SU-DHL-6 (cell line): ENCODE data around the gene TOMM40L.

Experiments used
- H2AFZ ChIP-seq: fragments of 200-600 bp; sonication (generic); 2 replicates; pipeline ENCODE4 v1.6.1; 2014; ENCODE audit warnings: low read depth, mild to moderate bottlenecking, moderate library complexity, mixed read lengths, antibody characterized with exemption, low read length; ENCODE audit not compliant: severe bottlenecking
- H3F3A ChIP-seq: fragments of 200-600 bp; shearing (Covaris generic); 2 replicates; pipeline ENCODE4 v1.6.0; 2016; ENCODE audit warnings: antibody characterized with exemption, mild to moderate bottlenecking; ENCODE audit not compliant: insufficient read depth
- H3K27ac ChIP-seq: fragments of 200-600 bp; sonication (generic); 2 replicates; pipeline ENCODE4 v1.5.1; 2016; ENCODE audit warnings: low read depth, mild to moderate bottlenecking, low read length, moderate library complexity, mixed read lengths
- H3K27me3 ChIP-seq: fragments of 200-600 bp; sonication (generic), shearing (Covaris generic); 2 replicates; pipeline ENCODE4 v1.6.0; 2014; ENCODE audit warnings: mild to moderate bottlenecking, low read length
- H3K36me3 ChIP-seq: fragments of 200-600 bp; sonication (generic); 2 replicates; pipeline ENCODE4 v1.6.1; 2014; ENCODE audit warnings: mild to moderate bottlenecking, low read length, mixed read lengths
- H3K4me2 ChIP-seq: fragments of 300-600, 200-600 bp; shearing (Covaris generic), sonication (generic); 2 replicates; pipeline ENCODE4 v1.6.0; 2014; ENCODE audit warnings: low read length, low read depth, mild to moderate bottlenecking; ENCODE audit not compliant: poor library complexity, severe bottlenecking
- H3K4me3 ChIP-seq: fragments of 200-600 bp; sonication (generic); 2 replicates; pipeline ENCODE4 v1.5.1; 2014; ENCODE audit warnings: antibody characterized with exemption, low read length, mild to moderate bottlenecking, mixed read lengths; ENCODE audit not compliant: insufficient read depth, poor library complexity, severe bottlenecking
- H3K79me2 ChIP-seq: fragments of 200-600 bp; sonication (generic); 2 replicates; pipeline ENCODE4 v1.6.1; 2014; ENCODE audit warnings: mild to moderate bottlenecking, low read length, moderate library complexity; ENCODE audit not compliant: insufficient read depth
- H3K9ac ChIP-seq: fragments of 200-600 bp; sonication (generic); 2 replicates; pipeline ENCODE4 v1.7.0; 2014; ENCODE audit warnings: mild to moderate bottlenecking, low read length
- H3K9me2 ChIP-seq: fragments of 200-600 bp; sonication (generic); replicated peaks from 2 replicates; pipeline ENCODE4 v1.6.1; 2014; ENCODE audit warnings: low read length; ENCODE audit not compliant: insufficient read depth
- H3K9me3 ChIP-seq: fragments of 200-600 bp; sonication (generic); 2 replicates; pipeline ENCODE4 v1.6.1; 2014; ENCODE audit warnings: low read length, mixed read lengths; ENCODE audit not compliant: insufficient read depth
- H4K20me1 ChIP-seq: fragments of 200-600 bp; sonication (generic); 2 replicates; pipeline ENCODE4 v1.6.1; 2014; ENCODE audit warnings: low read depth, mild to moderate bottlenecking, antibody characterized with exemption, low read length, moderate library complexity, mixed read lengths
- EZH2phosphoT487 ChIP-seq: fragments of 200-600 bp; sonication (generic), shearing (Covaris generic); conservative IDR thresholded peaks from 2 replicates; pipeline ENCODE4 v1.6.1; 2018; ENCODE audit warnings: mild to moderate bottlenecking, antibody characterized with exemption, low read length, moderate library complexity, mixed read lengths
- TF ChIP-seq, protein P1 (sequence below): fragments of 200-600 bp; sonication (generic); IDR thresholded peaks from one replicate; pipeline ENCODE4 v1.5.1; 2017; ENCODE audit warnings: antibody characterized with exemption, mild to moderate bottlenecking, low read length, moderate library complexity; ENCODE audit not compliant: insufficient read depth, poor library complexity, severe bottlenecking

Gene TOMM40L

DNA sequence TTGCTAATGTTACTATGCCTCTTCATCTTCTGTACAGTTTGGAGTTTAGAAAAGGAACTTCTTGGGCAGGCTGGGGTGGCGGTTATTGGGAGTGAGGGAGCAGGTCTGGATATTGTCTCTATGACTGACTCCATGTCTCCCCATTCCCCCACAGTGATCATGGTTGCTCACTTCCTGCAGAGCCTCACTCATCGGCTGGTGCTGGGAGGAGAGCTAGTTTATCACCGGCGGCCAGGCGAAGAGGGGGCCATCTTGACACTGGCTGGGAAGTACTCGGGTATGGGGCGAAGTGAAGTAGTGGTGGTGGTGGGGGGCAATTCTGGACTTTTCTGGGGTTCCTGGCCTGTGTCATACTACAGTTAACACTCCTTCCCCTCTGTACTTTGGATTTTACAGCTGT lies 2.2 kb downstream of the TOMM40L start:
- H3F3A ChIP-seq, result no peaks in the 10 kb centered on the region

DNA sequence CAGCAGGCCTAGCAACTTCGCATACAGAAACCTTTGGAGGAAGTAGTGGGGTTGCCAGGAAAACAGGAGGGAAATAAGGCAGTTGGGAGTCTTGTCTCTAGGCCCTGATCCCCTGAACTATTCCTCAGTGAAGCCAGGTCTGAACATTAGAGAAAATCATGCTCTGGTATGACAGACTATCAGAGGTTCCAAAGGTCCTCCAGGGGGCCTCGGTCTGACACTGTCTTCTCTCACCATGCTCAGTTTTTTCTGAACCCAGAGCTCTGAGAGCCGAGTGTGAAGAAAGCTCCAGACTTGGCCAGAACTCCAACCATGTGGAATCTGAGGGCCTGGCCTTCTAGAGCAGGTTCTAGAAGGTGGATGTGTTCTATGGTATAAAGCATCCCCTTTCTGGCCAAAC lies 4.0 kb downstream of the TOMM40L start:
- Histone ChIP-seq H3F3A (no peaks in the 10 kb centered on the region), H3K79me2 (no peaks in the 10 kb centered on the region), H4K20me1 (no peaks in the 10 kb centered on the region), H2AFZ (no peak overlapping the region), H3K9ac (no peak overlapping the region), H3K4me2 (no peak overlapping the region), H3K36me3 (no peaks in the 10 kb centered on the region), H3K27me3 (no peaks in the 10 kb centered on the region), H3K9me3 (no peaks in the 10 kb centered on the region), H3K4me3 (no peak overlapping the region), H3K9me2 (no peaks in the 10 kb centered on the region), H3K27ac (no peak overlapping the region)
- TF ChIP-seq EZH2phosphoT487, result no peak
- TF ChIP-seq, protein P1, sequence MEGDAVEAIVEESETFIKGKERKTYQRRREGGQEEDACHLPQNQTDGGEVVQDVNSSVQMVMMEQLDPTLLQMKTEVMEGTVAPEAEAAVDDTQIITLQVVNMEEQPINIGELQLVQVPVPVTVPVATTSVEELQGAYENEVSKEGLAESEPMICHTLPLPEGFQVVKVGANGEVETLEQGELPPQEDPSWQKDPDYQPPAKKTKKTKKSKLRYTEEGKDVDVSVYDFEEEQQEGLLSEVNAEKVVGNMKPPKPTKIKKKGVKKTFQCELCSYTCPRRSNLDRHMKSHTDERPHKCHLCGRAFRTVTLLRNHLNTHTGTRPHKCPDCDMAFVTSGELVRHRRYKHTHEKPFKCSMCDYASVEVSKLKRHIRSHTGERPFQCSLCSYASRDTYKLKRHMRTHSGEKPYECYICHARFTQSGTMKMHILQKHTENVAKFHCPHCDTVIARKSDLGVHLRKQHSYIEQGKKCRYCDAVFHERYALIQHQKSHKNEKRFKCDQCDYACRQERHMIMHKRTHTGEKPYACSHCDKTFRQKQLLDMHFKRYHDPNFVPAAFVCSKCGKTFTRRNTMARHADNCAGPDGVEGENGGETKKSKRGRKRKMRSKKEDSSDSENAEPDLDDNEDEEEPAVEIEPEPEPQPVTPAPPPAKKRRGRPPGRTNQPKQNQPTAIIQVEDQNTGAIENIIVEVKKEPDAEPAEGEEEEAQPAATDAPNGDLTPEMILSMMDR, result no peak

More for the DNA sequence above, 2.2 kb downstream of the TOMM40L start:
- H3K9ac ChIP-seq, result no peak overlapping the region
- TF ChIP-seq, protein P1, result no peak
- no peak for TF ChIP-seq EZH2phosphoT487
- no peaks in the 10 kb centered on the region for H4K20me1 ChIP-seq
- H3K4me3 ChIP-seq, result no peak overlapping the region
- no peaks in the 10 kb centered on the region for H3K79me2 ChIP-seq
- H2AFZ ChIP-seq, result no peak overlapping the region
- H3K27ac ChIP-seq, result no peak overlapping the region
- H3K4me2 ChIP-seq, result no peak overlapping the region
- no peaks in the 10 kb centered on the region for H3K9me2 ChIP-seq
- H3K36me3 ChIP-seq, result no peaks in the 10 kb centered on the region
- H3K9me3 ChIP-seq, result no peaks in the 10 kb centered on the region
- H3K27me3 ChIP-seq, result no peaks in the 10 kb centered on the region

DNA sequence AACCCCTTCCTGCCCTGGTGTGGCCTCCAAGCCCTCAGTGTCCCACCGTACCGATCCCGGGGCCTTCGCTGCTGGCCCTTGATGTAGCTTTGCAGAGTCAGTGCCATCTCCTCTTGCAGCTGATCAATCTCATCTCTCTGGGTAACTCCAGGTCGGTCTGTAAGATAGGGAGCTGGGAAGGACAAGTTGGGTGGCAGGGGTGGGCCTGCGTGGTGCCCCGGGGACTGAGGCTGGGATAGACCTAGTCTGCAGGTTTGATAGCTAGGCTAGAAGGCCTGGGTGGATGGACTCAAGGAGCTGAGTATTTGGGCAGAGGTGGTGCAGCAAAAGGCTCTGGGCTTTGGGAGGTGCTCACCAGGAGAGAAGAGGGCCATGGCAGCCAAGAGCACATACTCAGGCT lies 4.9 kb downstream of the TOMM40L start:
- no peaks in the 10 kb centered on the region for H3K36me3 ChIP-seq
- no peaks in the 10 kb centered on the region for H3K27me3 ChIP-seq
- TF ChIP-seq, protein P1, result no peak
- TF ChIP-seq EZH2phosphoT487, result no peak
- H3K79me2 ChIP-seq, result no peaks in the 10 kb centered on the region
- H3K27ac ChIP-seq, result no peak overlapping the region
- no peaks in the 10 kb centered on the region for H3K9me3 ChIP-seq
- H4K20me1 ChIP-seq, result no peaks in the 10 kb centered on the region
- H2AFZ ChIP-seq, result no peak overlapping the region
- H3F3A ChIP-seq, result no peaks in the 10 kb centered on the region
- no peak overlapping the region for H3K4me2 ChIP-seq
- H3K9ac ChIP-seq, result no peak overlapping the region
- H3K4me3 ChIP-seq, result no peak overlapping the region
- no peaks in the 10 kb centered on the region for H3K9me2 ChIP-seq

DNA sequence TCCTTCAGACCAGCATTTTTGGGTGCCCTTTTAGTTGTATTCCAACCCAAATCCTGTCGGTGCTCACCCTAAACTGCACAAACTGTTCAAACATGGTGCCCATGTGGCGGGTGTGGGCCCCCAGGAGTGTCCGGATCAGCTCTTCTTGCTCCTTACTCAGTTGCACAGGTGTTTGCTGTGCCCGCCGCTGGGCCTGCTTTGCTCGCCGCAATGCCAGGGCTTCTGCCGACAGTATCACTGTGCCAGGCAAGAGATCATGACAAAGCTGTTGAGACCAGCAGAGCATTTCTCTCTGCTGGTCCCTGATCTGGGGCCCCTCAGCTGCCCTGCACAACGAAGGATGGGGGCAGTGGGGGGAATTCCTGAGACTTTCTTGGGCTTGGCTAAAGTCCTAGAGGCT lies 7.2 kb downstream of the TOMM40L start:
- Histone ChIP-seq H2AFZ (no peak overlapping the region), H3K27me3 (no peaks in the 10 kb centered on the region), H3K4me2 (no peak overlapping the region), H3K27ac (no peak overlapping the region), H4K20me1 (no peaks in the 10 kb centered on the region), H3K79me2 (no peaks in the 10 kb centered on the region), H3K9me3 (no peaks in the 10 kb centered on the region), H3K36me3 (no peaks in the 10 kb centered on the region), H3K4me3 (no peak overlapping the region), H3F3A (no peaks in the 10 kb centered on the region), H3K9me2 (no peaks in the 10 kb centered on the region), H3K9ac (no peak overlapping the region)
- TF ChIP-seq, protein P1, result no peak
- no peak for TF ChIP-seq EZH2phosphoT487
